ENCODE measurements around the gene AASDH. TPM values are rescaled to one million over a fixed set of nuclear protein-coding genes. Genes with fewer than 3 reads are reported as not detected.

AASDH gene
- total and polyA plus RNA-seq, 7 donors: 2.1 to 6.9 (median 5.6) TPM

DNA sequence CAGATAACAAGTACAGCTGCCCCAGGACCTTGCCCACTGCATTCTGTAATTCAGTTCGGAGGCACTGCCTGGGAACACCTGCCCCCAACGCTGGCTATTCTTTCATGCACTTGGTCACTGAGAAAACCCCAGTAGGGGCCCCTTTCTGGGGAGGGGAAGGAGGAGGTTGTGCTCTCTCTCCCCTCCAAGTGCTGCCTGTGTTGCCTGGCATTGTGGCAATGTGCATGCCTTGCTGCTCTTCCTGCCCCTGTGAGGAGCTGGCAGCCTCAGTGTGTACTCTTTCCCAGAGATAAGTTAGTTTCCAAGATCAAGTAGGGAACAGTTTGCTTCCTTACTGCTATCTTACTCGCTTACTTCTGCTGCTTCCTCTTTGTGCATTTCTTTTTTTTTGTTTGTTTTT lies 90.8 kb downstream of the AASDH start:
- DNase-seq: no peak
- Histone ChIP-seq H3K9me3 (no peaks in the 10 kb centered on the region), H3K4me1 (no peaks in the 10 kb centered on the region), H3K36me3 (ENCODE audit: insufficient read depth in 1 of 2, low read depth in 1 of 2) (no peaks in the 10 kb centered on the region), H3K27me3 (ENCODE audit: insufficient read depth in 3 of 3, low read length in 2 of 3) (no peaks in the 10 kb centered on the region), H3K27ac (no peak overlapping the region), H3K4me3 (no peak overlapping the region)
- ATAC-seq: no peak
- intact Hi-C loops (cut with DNase I): no loop called here
- WGBS, 3 donors: 49 to 55% (median 54%) methylated on average over 3 of the region's 3 CpGs
- TF ChIP-seq, protein P1, sequence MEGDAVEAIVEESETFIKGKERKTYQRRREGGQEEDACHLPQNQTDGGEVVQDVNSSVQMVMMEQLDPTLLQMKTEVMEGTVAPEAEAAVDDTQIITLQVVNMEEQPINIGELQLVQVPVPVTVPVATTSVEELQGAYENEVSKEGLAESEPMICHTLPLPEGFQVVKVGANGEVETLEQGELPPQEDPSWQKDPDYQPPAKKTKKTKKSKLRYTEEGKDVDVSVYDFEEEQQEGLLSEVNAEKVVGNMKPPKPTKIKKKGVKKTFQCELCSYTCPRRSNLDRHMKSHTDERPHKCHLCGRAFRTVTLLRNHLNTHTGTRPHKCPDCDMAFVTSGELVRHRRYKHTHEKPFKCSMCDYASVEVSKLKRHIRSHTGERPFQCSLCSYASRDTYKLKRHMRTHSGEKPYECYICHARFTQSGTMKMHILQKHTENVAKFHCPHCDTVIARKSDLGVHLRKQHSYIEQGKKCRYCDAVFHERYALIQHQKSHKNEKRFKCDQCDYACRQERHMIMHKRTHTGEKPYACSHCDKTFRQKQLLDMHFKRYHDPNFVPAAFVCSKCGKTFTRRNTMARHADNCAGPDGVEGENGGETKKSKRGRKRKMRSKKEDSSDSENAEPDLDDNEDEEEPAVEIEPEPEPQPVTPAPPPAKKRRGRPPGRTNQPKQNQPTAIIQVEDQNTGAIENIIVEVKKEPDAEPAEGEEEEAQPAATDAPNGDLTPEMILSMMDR (IDR thresholded peaks at IDR 0.05): no peak

DNA sequence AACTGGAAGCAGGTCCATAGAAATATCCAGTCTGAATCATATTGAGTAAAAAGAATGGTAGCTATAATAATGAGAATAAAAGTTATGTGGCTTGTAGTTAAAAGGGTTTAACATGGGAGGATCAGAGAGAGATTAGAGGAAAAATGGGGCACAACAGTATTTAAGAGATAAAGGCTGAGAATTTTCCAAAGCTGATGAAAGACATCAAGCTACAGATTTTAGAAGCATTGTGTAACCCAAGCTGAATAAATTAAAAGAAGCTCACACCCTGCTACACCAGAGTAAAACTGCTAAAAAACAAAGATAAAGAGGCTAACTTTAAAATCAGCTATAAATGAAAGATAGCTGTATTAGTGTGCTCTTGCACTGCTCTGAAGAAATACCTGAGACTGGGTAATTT lies 94.2 kb downstream of the AASDH start:
- Histone ChIP-seq H3K27me3 (ENCODE audit: insufficient read depth in 3 of 3, low read length in 2 of 3) (no peaks in the 10 kb centered on the region), H3K9me3 (no peaks in the 10 kb centered on the region), H3K4me1 (no peaks in the 10 kb centered on the region), H3K36me3 (ENCODE audit: insufficient read depth in 1 of 2, low read depth in 1 of 2) (no peaks in the 10 kb centered on the region), H3K4me3 (no peak overlapping the region), H3K27ac (no peak overlapping the region)
- ATAC-seq (no peak), DNase-seq (no peak)
- TF ChIP-seq, protein P1 (IDR thresholded peaks at IDR 0.05): no peak
- intact Hi-C loops (cut with DNase I): no loop called here

DNA sequence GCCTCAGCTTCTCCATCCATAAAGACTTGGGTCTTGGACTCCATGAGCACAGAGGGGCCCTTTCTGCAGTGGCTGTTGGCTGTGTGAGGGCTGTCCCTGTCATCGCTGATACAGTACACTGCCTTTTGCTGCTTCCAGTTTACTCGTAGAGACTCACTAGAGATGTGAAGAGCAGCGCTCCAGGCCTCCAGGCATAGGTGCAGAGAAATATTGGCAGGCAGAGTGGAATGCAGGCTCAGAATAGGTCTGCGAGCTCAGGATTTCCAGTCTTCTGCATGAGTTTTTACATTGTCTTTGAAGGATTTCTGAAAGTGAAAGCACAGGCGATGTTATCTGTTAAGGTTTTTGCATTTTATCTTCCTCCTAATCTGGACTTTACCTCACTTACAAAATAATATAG lies 97.4 kb downstream of the AASDH start:
- H3K27ac ChIP-seq: no peak overlapping the region

GRCh38 chr4:56288663-56289062 lies 98.6 kb downstream of the AASDH start:
- H3K9me3 ChIP-seq: no peaks in the 10 kb centered on the region
- H3K27ac ChIP-seq: no peak overlapping the region
- H3K4me3 ChIP-seq: no peak overlapping the region
- TF ChIP-seq, protein P1 (IDR thresholded peaks at IDR 0.05): no peak
- no peaks in the 10 kb centered on the region for H3K36me3 ChIP-seq (ENCODE audit: insufficient read depth in 1 of 2, low read depth in 1 of 2)
- H3K4me1 ChIP-seq: no peaks in the 10 kb centered on the region
- no peaks in the 10 kb centered on the region for H3K27me3 ChIP-seq (ENCODE audit: insufficient read depth in 3 of 3, low read length in 2 of 3)
- 82 to 86% (median 85%) methylated on average over 3 of the region's 3 CpGs for WGBS, 3 donors
- intact Hi-C loops (cut with DNase I): no loop called here
- DNase-seq (no peak), ATAC-seq (no peak)

More for the DNA sequence above, 97.4 kb downstream of the AASDH start:
- Histone ChIP-seq H3K36me3 (ENCODE audit: insufficient read depth in 1 of 2, low read depth in 1 of 2) (no peaks in the 10 kb centered on the region), H3K9me3 (no peaks in the 10 kb centered on the region), H3K4me1 (no peaks in the 10 kb centered on the region), H3K27me3 (ENCODE audit: insufficient read depth in 3 of 3, low read length in 2 of 3) (no peaks in the 10 kb centered on the region), H3K4me3 (no peak overlapping the region)
- intact Hi-C loops (cut with DNase I): no loop called here
- no peak for ATAC-seq
- TF ChIP-seq, protein P1 (IDR thresholded peaks at IDR 0.05): no peak
- DNase-seq: no peak
- 73 to 82% (median 79%) methylated on average over 5 of the region's 5 CpGs for WGBS, 3 donors

Other genes starting within 250 kb of the AASDH start
- gene PPAT, start 48.1 kb upstream of the AASDH start, total RNA-seq: 1 to 10 TPM; 5.0 to 8.1 (median 6.6) TPM
- 1 to 10 TPM; 1.8 to 8.1 (median 3.7) TPM for gene PPAT, start 48.1 kb upstream of the AASDH start, polyA plus RNA-seq
- gene PAICS, start 48.8 kb upstream of the AASDH start, total RNA-seq: 10 to 100 TPM; 26.9 to 59.6 (median 36.5) TPM
- gene PAICS, start 48.8 kb upstream of the AASDH start, polyA plus RNA-seq: 10 to 100 TPM; 33.9 to 66.9 (median 34.2) TPM
- gene SRP72, start 80.1 kb upstream of the AASDH start, total RNA-seq: 10 to 100 TPM; 38.4 to 68.0 (median 59.9) TPM
- gene SRP72, start 80.1 kb upstream of the AASDH start, polyA plus RNA-seq: 10 to 100 TPM; 32.7 to 47.2 (median 40.3) TPM
- gene ARL9, start 118.3 kb upstream of the AASDH start, total RNA-seq: under 1 TPM in 1 of 4 donors, not detected in 3; 0.15 TPM
- gene ARL9, start 118.3 kb upstream of the AASDH start, polyA plus RNA-seq: under 1 TPM in 2 of 3 donors, not detected in 1; 0.09 to 0.25 TPM

Data from psoas muscle (tissue), 8 donors.